HG02943 (cell line): ENCODE data around the gene ZBTB48.
"Not testable (repeated sequence)": the region's sequence is repeated elsewhere in the genome, so short reads cannot be mapped to it uniquely, and the experiment has no call there.

Experiments
- ATAC-seq: cut with Tn5 transposase; IDR thresholded peaks from one replicate; pipeline ENCODE4 v1.9.1; 2021; ENCODE audit warnings: mild to moderate bottlenecking, low read depth, moderate library complexity; ENCODE audit not compliant: unreplicated experiment

The ZBTB48 gene

GRCh38 chr1:6579374-6580118 is at the start of gene ZBTB48:
Gene ZBTB48, plus strand, starts transcription at chr1:6579994. Its CDS starts 616 bp downstream, at chr1:6580610.
- peak; percentile 91 for ATAC-seq

DNA sequence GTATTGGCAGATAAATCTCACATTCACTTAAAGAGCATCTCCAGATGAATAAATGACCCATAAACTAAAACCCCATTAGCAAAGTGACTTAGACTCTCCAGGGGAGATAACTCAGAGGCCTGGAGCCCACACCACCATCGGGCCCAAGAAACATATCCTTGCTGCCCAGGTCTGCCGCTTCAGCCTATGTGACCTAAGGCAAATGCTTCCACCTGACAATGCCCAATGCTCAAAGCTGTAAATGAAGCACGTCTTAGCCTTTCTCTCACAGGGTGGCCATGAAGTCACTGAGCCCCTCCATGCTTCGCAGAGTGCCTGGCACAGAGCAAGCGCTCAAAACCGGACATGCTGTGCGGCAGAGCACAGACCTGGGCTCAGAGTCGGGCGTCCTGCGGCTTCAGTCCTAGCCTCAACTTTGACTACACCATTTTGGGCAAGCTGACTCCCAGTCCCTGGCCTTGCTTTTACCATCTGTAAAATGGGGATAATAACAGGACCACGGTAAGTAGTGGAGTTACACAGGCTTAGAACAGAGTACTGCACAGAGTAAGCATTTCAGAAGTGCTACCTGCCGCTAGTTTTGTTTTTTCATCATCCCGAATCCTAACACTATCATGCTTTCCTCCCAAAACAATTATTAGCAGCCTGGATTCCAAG is 49.2 kb upstream of the ZBTB48 start:
- no peak for ATAC-seq

GRCh38 chr1:6531996-6532395 is 47.8 kb upstream of the ZBTB48 start:
- ATAC-seq: no peak

DNA sequence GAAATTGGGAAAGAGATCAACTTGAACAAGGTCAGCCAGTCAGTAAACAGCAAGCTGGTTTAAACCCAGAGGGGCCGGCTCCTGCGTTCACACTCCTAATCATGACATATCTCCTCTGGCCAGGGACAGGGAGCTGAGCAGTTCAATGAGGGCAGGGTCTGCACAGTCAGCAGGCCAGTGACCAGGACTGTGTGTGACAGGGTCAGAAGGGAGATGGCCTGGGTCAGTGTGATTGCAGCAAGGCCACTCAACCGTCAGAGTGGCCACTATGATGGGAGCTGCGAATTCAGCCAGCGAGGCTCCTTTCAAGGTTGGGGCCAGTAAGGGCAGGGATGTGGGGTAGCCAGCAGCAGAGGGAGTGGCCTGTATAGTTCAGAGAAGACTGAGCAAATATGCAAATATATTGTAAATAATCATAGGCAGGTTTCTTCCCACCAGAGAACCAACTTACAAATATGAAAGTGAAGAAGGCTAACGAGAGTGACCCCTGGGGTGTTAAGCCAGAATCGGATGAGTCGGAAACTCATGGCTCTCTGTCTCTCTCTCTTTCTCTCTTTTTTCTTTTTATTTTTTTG is 45.5 kb upstream of the ZBTB48 start:
- ATAC-seq: no peak

DNA sequence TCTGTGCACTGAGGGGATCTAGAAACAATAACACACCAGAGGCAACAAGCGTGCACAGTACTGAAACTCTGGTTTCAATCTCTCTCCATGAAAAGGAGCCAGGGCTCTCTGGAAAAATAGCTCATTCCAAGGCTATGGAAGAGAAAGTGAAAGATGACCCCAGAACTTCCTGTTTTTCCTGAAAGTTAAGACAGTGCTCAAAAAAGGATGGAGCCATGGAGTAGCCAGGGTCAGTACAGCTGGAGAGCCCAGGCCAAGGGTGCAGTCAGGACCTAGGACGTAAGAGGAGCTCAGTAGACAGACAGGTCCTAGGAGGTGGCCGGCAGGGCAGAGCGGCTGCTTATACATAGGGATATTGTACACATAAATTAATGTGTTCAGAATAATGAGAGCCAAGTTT is 44.6 kb upstream of the ZBTB48 start:
- no peak for ATAC-seq

GRCh38 chr1:6536291-6536690 is 43.5 kb upstream of the ZBTB48 start:
- ATAC-seq: no peak

DNA sequence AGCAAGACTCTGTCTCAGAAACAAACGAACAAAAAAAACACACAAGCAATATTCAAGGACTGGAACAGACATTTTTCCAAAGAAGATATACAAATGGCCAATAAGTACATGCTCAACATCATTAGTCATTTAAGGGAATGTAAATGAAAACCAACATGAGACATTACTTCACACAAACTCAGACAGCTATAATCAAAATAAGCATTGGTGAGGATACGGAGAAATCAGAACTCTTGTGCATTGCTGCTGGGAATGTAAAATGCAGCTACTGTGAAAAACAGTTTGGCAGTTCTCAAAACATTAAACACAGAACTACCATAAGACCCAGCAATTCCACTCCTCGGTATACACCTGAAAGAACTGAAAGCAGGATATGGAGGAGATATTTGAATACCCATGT is 40.8 kb upstream of the ZBTB48 start:
- no peak for ATAC-seq

DNA sequence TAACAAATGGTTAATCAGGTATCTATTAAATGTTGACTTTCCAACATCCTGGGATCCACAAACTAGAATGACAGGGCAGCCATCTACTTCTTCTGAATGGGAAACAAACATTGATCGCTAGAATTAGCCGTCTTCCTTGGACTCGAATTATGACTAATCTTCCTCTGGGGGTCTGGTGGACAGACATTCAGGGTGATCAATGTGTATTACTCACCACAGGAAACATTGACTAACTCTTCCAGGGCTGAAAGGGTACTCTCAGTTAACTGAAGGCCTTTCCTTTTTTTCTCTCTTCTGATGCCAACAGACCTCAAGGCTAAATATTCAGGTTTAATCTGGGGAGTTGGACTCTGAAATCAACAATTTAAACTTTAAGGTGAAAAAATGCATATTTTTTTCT is 35.0 kb upstream of the ZBTB48 start:
- no peak for ATAC-seq

GRCh38 chr1:6545276-6546112 is 34.3 kb upstream of the ZBTB48 start:
- no peak for ATAC-seq

DNA sequence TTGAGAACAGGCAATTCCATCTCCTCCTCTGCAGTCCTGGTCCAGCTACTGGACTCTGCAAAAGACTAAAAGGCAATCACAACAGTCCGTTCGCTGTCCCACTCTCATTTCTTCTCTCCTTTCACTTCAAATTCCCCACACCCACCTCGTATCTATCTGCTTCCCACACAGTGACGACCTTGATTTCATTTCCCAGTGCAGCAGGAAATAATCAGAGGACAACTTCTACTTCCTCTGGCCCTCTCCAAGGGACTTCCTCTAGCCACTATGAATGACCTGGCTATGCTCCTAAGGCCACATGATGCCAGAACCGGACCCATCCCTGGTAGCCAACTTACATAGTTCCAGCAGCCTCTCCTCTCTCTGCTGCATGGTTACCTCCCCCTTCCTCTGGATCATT is 33.5 kb upstream of the ZBTB48 start:
- ATAC-seq: no peak

DNA sequence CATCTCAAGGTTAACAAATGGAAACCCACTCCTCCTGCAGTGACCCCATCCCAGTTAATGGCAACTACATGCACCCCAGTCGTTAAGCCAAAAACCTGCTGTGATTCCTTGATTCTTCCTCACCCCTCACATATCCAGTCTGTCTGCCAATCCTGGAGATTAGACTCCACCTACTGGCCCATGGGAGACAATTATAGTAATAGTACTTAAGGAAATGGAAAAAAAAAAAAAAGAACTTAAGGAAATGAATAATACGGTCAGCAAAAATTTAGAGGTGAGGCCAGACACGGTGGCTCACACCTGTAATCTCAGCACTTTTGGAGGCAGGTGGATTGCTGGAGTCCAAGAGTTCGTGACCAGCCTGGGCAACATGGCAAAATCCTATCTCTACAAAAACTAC is 32.5 kb upstream of the ZBTB48 start:
- ATAC-seq: no peak

- ATAC-seq: peak; percentile 80
Observed at GRCh38 chr1:6554031-6554906, 25.5 kb upstream of the ZBTB48 start, which contains the start of gene NOL9. Gene NOL9, minus strand, starts transcription at chr1:6554513. Its CDS starts 11 bp downstream, at chr1:6554502.

- ATAC-seq: no peak
Observed at GRCh38 chr1:6554907-6555778, 24.7 kb upstream of the ZBTB48 start, which contains the start of gene TAS1R1. Gene TAS1R1, plus strand, starts transcription at chr1:6555307. Its CDS starts 67 bp downstream, at chr1:6555374.

- no peak for ATAC-seq
Observed at GRCh38 chr1:6557597-6557996, 22.2 kb upstream of the ZBTB48 start.

DNA sequence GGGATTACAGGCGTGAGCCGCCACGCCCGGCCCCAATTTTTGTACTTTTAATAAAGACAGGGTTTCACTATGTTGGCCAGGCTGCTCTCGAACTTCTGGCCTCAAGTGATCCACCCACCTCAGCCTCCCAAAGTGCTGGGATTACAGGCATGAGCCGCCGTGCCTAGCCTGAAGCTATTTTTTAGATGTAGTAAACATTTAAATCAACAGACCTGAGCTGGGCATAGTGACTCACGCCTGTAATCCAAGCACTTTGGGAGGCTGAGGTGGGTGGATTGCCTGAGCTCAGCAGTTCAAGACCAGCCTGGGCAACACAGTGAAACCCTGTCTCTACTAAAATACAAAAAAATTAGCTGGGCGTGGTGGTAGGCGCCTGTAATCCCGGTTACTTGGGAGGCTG is 20.6 kb upstream of the ZBTB48 start:
- not testable (repeated sequence) for ATAC-seq

DNA sequence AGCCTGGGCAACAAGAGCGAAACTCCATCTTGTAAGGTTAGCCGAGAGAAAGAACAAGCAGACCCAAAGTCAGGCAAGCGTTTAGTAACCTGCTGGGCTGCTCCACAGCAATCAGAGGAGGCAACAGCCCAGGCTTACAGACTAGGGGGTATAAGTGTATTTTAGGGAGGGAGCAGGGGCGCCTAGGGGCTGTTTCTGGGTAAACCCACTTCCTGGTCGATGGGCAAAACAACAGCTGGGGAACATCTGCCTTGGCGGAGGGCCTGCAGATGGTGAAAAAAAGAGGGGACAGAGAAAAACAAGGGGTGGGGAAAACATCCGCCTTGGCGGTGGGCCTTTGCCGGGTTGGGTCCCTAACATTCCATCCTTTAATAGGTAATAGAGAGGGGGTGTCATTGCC is 19.5 kb upstream of the ZBTB48 start:
- no peak for ATAC-seq

DNA sequence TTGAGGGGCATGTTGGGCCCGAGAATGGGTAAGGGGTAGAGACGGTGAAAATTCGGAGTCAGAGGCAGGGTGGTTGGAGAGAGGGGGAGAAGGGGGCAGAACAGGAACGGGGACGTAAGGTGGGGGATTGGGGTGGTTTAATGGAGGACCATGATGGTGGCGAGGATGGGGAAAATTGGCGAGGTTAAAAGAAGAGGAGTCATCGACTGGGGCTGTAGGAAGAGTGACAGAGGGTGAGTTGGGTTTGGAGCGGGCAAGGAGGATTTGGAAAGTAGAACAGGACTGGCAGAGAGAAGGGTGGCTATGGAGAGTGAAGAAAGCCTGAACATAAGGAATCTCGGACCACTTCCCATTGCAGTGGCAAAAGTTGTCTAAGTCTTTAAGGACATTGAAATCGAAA is 10.8 kb upstream of the ZBTB48 start:
- no peak for ATAC-seq

GRCh38 chr1:6570100-6570499 is 9.7 kb upstream of the ZBTB48 start:
- ATAC-seq: no peak

DNA sequence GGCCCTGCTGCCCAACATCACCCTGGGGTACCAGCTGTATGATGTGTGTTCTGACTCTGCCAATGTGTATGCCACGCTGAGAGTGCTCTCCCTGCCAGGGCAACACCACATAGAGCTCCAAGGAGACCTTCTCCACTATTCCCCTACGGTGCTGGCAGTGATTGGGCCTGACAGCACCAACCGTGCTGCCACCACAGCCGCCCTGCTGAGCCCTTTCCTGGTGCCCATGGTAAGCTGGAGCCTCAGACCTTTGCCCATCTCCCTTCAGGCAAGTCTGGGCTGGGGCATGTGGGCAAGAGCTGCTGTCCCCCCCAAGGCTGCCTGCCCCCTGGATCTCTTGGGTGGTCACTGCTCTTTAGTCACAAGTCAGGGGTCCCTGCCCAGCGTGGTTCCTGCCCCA is 8.8 kb upstream of the ZBTB48 start:
- ATAC-seq: no peak
